Left colon (tissue), 2 donors: ENCODE results near the gene FOXN3. TPM values are rescaled to one million over a fixed set of nuclear protein-coding genes. Genes with fewer than 3 reads are reported as not detected.
"Not testable (repeated sequence)": the region's sequence is repeated elsewhere in the genome, so short reads cannot be mapped to it uniquely, and the experiment has no call there.

ENCODE experiments used
- ATAC-seq: fragments of 200-7000 bp; cut with Tn5 transposase; one replicate; pipeline ENCODE4 v1.9.1; 2020; ENCODE audit warnings: mild to moderate bottlenecking, moderate library complexity
- DNase-seq, 2 donors: peaks; one replicate each; pipeline ENCODE4 v3.0.0-alpha.2; 2020
- intact Hi-C, 2 donors: fragments of 100-400 bp; cut with DNase I in 1 of 2; cut with micrococcal nuclease in 1 of 2; formaldehyde crosslinking; loops; one replicate each; pipeline versions ENCODE4 v1.11.2 to v1.14.0; 2022; cut with DNase I, micrococcal nuclease
- total RNA-seq, 2 donors: library from RNA; stranded (reverse); fragmentation: NEBNext Ultra II Directional; extraction: Animal tissue kit (Norgen Biotek cat#: 25700); gene quantifications; one replicate each; pipeline ENCODE4 v1.2.1, GENCODE V29; 2021
- donor health status: DM: no; HTN: no; CAD: no.
- donor health status: DM: yes; HTN: yes; CAD: no.

FOXN3 gene
- total RNA-seq, 2 donors from 2014 or later: 77.0 to 78.3 TPM

- intact Hi-C loops: no loop called here
- DNase-seq (no peak), ATAC-seq (no peak)
Observed at GRCh38 chr14:89128311-89129026, 288.6 kb downstream of the FOXN3 start.

- ATAC-seq (no peak), DNase-seq (no peak)
- intact Hi-C loops: no loop called here
Observed at GRCh38 chr14:89126461-89126860, 290.6 kb downstream of the FOXN3 start.

- intact Hi-C loops: no loop called here
- DNase-seq (no peak), ATAC-seq (no peak)
Observed at GRCh38 chr14:89125216-89125615, 291.8 kb downstream of the FOXN3 start.

GRCh38 chr14:89123851-89124250, 293.2 kb downstream of the FOXN3 start:
- ATAC-seq (no peak), DNase-seq (no peak)
- intact Hi-C loops: no loop called here

- intact Hi-C loops: no loop called here
- no peak for ATAC-seq
- no peak for DNase-seq
Observed at GRCh38 chr14:89123215-89123614, 293.8 kb downstream of the FOXN3 start.

GRCh38 chr14:89121968-89122620, 294.9 kb downstream of the FOXN3 start:
- no peak for ATAC-seq

GRCh38 chr14:89117012-89117411, 300.0 kb downstream of the FOXN3 start:
- intact Hi-C loops: no loop called here
- ATAC-seq (no peak), DNase-seq (no peak)

More at GRCh38 chr14:89121968-89122620, 294.9 kb downstream of the FOXN3 start:
- no peak for DNase-seq
- intact Hi-C loops: no loop called here

- ATAC-seq: no peak
- intact Hi-C loops: no loop called here
Observed at GRCh38 chr14:89114109-89114508, 302.9 kb downstream of the FOXN3 start.

GRCh38 chr14:89112720-89113119, 304.3 kb downstream of the FOXN3 start:
- intact Hi-C loops: no loop called here
- DNase-seq (no peak), ATAC-seq (no peak)

More at GRCh38 chr14:89114109-89114508, 302.9 kb downstream of the FOXN3 start:
- no peak for DNase-seq

- intact Hi-C loops: not testable (repeated sequence)
Observed at GRCh38 chr14:89111766-89112543, 305.1 kb downstream of the FOXN3 start.

GRCh38 chr14:89111232-89111631, 305.8 kb downstream of the FOXN3 start:
- ATAC-seq, intact Hi-C loops, DNase-seq: not testable (repeated sequence)

More at GRCh38 chr14:89111766-89112543, 305.1 kb downstream of the FOXN3 start:
- ATAC-seq, DNase-seq: not testable (repeated sequence)

- no peak for DNase-seq
- no peak for ATAC-seq
Observed at GRCh38 chr14:89110110-89110509, 306.9 kb downstream of the FOXN3 start.

GRCh38 chr14:89108608-89109007, 308.4 kb downstream of the FOXN3 start:
- DNase-seq (no peak), ATAC-seq (no peak)
- intact Hi-C loops: no loop called here

More at GRCh38 chr14:89110110-89110509, 306.9 kb downstream of the FOXN3 start:
- intact Hi-C loops: no loop called here

GRCh38 chr14:89107626-89108025, 309.4 kb downstream of the FOXN3 start:
- no peak for DNase-seq
- no peak for ATAC-seq
- intact Hi-C loops: no loop called here
